MV-4-11 (cell line): ENCODE results near the gene STK40.

Experiments used
- DNase-seq: peaks from one replicate; lab custom pipeline; 2025; lab: John Stamatoyannopoulos, UW

Gene STK40

DNA sequence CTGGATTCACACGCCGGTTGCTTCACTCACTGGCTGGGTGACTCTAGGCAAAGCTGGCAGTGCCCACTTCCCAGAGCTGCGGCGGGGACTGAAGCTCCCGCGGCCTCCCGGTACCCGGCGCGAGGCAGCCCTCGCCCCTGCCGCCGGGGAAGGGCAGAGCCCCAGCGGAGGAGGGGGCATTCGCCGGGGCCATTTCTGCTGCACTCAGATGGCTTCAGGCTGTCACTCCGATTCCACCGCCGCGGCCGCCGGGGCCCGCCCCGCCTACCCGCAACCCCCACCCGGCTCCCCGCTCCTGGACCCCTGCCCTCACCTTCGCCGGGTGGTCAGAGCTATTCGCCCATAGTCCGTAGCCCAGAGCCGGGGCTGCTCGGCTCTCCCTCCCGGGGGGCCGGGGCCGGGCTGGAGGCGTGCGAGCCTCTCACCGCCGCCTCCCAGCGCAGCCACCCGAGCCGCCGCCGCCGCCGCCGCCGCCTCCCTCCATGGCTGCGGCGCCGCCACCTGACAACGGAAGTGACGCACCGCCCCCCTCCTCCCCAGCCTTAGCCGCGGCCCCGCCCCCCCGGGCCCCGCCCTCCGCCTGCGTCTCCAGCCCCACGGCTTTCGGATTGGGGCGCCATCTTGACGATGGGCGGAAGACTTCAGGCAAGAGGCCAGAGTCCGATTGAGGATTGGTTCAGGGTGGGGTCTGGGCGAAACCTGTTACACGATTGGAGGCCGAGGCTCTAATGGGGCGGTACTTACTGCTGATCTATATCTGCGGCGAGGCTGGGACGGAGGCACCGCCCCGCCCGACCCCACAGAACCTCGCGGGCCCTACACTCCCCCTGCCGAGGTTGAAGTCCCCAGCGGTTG is at the start of gene STK40:
STK40 (minus strand) TSS at position 515 of the 855 bp plus-strand sequence. CDS start 24,592 bp downstream, outside the sequence.
- peak; percentile 97 for DNase-seq

- no peak for DNase-seq
Measured at GRCh38 chr1:36433102-36433501, 47.4 kb upstream of the STK40 start.

DNA sequence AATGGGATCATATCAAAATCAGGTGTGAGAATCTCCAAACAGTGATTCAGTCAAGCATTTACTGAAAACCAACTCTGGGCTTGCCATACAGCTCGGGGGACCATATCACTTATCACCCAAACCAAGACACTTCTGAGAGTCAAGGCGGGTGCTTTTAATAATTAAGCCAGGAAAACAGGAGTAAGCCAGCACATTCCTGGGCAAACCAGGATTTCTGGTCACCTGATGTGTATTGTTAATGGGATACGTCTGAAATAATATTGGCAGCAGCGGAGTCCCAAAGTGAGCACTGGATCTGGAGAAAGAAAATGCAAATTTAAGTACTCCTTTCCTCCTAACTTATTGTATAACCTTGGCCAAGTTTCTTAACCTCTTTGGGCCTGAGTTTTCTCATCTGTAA is 46.9 kb upstream of the STK40 start:
- no peak for DNase-seq

DNA sequence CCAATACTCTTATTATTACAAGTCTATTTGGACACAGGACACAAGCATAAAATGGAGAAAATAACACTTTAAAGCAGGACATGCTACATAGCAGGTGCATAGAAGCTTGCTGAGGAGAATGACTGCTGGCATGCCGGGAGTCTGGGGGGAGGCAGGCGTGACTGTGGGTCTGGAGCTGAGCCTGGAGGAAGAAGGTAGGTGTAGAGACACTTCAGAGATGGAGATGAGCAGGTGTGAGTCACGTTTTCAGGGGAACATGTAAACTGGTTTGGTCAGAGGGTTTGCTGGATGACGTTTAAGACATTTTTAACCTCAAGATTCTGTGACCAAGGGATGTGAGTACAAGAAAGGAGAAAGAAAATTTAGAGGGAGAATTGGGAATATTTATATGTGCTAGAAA is 40.1 kb upstream of the STK40 start:
- no peak for DNase-seq

DNA sequence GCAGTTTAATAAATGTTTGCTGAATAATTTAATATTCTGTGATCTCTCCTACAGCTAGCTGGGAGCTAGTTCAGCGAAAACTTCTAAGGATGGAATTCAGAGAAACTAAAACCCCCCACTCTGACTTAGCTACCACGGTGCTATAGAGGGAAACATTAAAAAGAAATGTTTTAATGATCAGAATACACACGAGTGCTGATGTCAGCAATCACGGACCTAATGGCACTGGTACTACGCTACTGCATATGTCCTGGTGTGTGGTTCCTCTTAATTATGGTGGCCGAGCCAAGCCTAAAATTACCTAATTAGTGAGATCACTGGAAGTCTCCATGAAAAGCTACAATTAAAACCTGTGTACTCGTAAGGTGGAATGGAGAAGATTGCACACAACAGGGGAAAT is 35.9 kb upstream of the STK40 start:
- DNase-seq: no peak

GRCh38 chr1:36420836-36421317 is 35.2 kb upstream of the STK40 start:
- peak; percentile 77 for DNase-seq

- no peak for DNase-seq
Measured at GRCh38 chr1:36420409-36420808, 34.7 kb upstream of the STK40 start.

- DNase-seq: no peak
Measured at GRCh38 chr1:36419569-36419968, 33.8 kb upstream of the STK40 start.

DNA sequence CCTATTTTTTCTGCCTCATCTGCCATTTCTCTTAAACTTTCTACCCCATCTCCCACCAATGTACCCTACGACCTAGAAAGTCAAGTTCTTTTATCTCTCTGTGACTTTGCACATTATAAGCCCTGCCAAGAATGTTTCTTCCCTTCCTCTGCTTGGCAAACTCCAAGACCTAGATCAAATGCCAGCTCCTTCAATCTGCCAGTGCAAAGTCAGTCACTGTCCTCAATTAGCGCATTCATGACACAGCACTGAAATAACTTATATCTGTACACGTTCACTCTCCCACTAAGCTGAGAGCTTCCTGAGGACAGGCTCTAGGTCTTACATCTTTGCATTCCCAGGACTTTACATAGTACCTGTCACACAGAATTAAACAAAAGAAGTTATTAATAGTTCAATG is 33.4 kb upstream of the STK40 start:
- no peak for DNase-seq

- DNase-seq: no peak
Measured at GRCh38 chr1:36417931-36418330, 32.2 kb upstream of the STK40 start.

GRCh38 chr1:36415661-36416326 is 30.1 kb upstream of the STK40 start:
- DNase-seq: no peak

GRCh38 chr1:36414384-36414783 is 28.7 kb upstream of the STK40 start:
- DNase-seq: no peak

- DNase-seq: peak; percentile 47
Measured at GRCh38 chr1:36411674-36412648, 26.2 kb upstream of the STK40 start.

GRCh38 chr1:36408479-36408878 is 22.8 kb upstream of the STK40 start:
- no peak for DNase-seq

- DNase-seq: no peak
Measured at GRCh38 chr1:36406440-36406839, 20.7 kb upstream of the STK40 start.

DNA sequence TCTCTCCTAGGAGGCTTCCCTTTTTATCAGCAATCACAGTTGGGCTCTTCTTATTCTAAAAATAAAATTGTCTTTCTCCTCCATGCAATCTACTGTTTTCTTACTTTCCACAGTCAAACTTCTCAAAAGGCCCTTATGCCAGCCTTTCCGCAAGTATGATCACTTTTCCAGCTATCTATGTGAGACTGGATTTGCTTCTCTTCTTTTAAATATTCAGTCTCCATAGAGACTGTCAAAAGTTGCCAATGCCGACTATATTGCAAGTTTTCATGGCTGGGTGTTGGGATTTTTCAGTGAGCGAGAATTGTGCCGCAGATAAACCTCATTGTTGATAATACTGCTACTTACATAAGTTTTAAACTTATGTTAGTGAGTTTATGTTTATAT is 16.8 kb upstream of the STK40 start:
- DNase-seq: no peak

DNA sequence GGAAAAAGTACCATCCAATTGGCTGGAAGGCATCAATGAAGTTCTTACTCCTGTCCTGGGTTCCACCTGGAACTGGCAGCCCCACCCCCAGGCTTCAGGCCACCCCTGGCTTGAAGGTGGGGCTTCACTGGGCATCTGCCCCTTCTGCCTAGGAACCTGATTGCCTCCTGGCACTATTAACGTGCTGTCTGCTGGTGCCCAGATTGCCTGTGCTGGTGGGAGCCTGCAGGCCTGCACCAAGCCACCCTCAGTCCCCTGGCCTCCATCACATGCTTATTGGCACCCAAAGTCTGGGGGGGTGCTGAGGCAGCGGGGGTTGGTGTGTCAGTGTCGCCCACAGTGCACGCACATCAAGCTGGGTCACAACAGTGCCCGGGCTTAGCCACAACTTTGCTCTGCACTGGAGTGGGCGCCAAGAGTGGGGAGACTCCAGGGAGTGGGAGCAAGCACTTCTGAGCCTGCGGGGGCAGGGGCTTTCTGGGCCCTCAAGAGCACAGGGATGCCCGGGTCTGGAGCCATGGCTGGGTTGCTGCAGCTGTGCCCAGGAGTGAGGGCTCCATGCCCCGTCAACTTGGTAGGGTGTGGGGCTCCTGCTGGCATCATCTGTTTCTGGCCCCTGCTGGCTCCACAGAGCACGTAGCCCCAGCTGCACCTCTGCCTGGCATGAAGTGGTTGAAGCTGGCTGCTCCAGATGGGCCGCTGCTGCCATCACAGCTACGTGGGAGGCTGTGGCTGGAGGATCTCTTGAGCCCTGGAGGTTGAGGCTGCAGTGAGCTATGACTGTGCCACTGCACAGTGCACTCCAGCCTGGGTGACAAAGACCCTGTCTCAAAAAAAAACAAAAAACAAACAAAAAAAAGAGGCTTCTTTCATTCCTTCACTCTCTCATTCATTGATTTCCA is 16.1 kb upstream of the STK40 start:
- DNase-seq: no peak

DNA sequence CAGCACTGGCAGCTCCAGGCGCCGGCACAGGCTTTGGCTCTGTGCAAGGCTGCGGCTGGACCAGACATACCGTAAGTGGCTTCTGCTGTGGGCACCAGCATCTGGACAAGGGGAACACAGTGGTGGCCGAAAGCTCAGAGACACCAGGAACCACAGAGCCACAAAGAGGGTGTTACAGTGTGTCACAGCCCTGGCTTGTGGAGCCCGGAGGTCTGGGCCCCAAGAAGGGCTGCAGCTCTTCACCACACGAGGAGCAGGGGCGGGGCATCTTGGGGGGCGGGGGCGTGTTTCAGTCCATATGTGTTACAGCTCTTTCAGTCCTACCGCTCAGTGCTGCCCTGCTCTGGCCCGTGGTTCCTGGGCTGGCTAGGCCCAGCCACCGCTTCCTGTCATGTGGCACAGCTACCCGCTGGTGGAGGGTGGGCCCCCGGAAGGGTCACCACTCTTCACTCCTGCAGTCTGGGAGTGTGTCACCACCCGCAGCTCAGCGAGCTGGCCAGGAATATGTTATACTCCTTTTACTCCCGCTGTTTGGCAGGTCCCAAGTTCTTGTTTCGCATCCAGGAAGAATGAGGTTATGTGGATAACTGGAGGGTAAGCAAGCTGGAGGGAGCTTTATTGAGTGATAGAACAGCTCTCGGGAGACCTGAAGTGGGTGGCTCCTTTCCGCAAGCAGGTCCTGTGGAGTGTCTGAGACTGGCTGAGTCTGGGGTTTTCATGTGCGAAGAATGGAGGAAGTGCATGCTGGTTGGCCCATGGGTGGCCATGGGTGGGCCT is 15.3 kb upstream of the STK40 start:
- DNase-seq: peak; percentile 96

DNA sequence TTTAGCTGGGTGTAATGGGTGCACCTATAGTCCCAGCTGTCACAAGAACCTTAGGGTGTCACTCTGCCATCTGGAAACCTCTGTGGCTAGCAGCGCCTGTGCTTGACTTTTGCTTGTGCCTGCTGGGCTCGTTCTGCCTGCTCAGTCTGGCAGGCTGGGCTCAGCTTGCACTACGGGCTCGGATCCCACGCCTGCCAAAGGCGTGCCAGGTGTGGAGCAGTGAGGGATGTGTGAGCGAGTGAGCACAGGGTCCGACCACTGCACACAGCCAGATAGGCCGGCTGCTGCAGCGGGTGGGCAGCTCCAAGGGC is 14.7 kb upstream of the STK40 start:
- no peak for DNase-seq

- DNase-seq: no peak
Measured at GRCh38 chr1:36398370-36398977, 12.8 kb upstream of the STK40 start.
